H9 (cell line): ENCODE data around the gene FGF12. TPM values are rescaled to one million over a fixed set of nuclear protein-coding genes. Genes with fewer than 3 reads are reported as not detected.

ENCODE experiments used
- DNase-seq: peaks from one replicate; pipeline ENCODE4 v3.0.0-alpha.2; 2017
- H2AFZ ChIP-seq: one replicate; pipeline ENCODE4 v1.6.1; 2013; ENCODE audit warnings: mild to moderate bottlenecking, low read length, control low read depth, moderate library complexity
- H2AK5ac ChIP-seq: 2 replicates; pipeline ENCODE4 v1.6.1; 2013; ENCODE audit warnings: low read length, control low read depth, mixed read lengths; ENCODE audit not compliant: insufficient read length
- H2BK120ac ChIP-seq: one replicate; pipeline ENCODE4 v1.6.1; 2013; ENCODE audit warnings: low read depth, mild to moderate bottlenecking, low read length, control low read depth, inconsistent platforms; ENCODE audit not compliant: poor library complexity, severe bottlenecking
- H2BK12ac ChIP-seq: 2 replicates; pipeline ENCODE4 v1.6.1; 2013; ENCODE audit warnings: low read length, control low read depth, mixed read lengths, low read depth; ENCODE audit not compliant: insufficient read length
- H2BK15ac ChIP-seq: 2 replicates; pipeline ENCODE4 v1.6.1; 2013; ENCODE audit warnings: low read depth, low read length, control low read depth
- H2BK20ac ChIP-seq: one replicate; pipeline ENCODE4 v1.6.1; 2013; ENCODE audit warnings: low read depth, mild to moderate bottlenecking, low read length, control low read depth, inconsistent platforms; ENCODE audit not compliant: poor library complexity, severe bottlenecking
- H2BK5ac ChIP-seq: 2 replicates; pipeline ENCODE4 v1.6.1; 2013; ENCODE audit warnings: low read length, control low read depth, mixed read lengths; ENCODE audit not compliant: insufficient read length
- H3K14ac ChIP-seq: 2 replicates; pipeline ENCODE4 v1.6.1; 2013; ENCODE audit warnings: low read length, control low read depth; ENCODE audit not compliant: insufficient read depth
- H3K18ac ChIP-seq: 2 replicates; pipeline ENCODE4 v1.6.1; 2013; ENCODE audit warnings: low read depth, mild to moderate bottlenecking, mixed read lengths, low read length, control low read depth; ENCODE audit not compliant: insufficient read length
- H3K23ac ChIP-seq: 2 replicates; pipeline ENCODE4 v1.6.1; 2013; ENCODE audit warnings: low read length, control low read depth, mixed read lengths, low read depth; ENCODE audit not compliant: insufficient read length
- H3K23me2 ChIP-seq: 2 replicates; pipeline ENCODE4 v1.6.1; 2013; ENCODE audit warnings: low read depth, mild to moderate bottlenecking, mixed read lengths, low read length, control low read depth; ENCODE audit not compliant: insufficient read length, poor library complexity, severe bottlenecking
- H3K27ac ChIP-seq: 2 replicates; pipeline ENCODE4 v1.5.1; 2013; ENCODE audit warnings: low read length, control low read depth, mixed read lengths, low read depth; ENCODE audit not compliant: insufficient read length
- H3K27me3 ChIP-seq: 2 replicates; pipeline ENCODE4 v1.6.1; 2013; ENCODE audit warnings: low read length, control low read depth, inconsistent platforms; ENCODE audit not compliant: insufficient read depth
- H3K4ac ChIP-seq: 2 replicates; pipeline ENCODE4 v1.6.1; 2013; ENCODE audit warnings: low read depth, mild to moderate bottlenecking, control low read depth, inconsistent platforms, low read length, moderate library complexity
- H3K4me1 ChIP-seq: 2 replicates; pipeline ENCODE4 v1.6.1; 2013; ENCODE audit warnings: low read length, control low read depth, inconsistent platforms; ENCODE audit not compliant: insufficient read depth
- H3K4me2 ChIP-seq: 2 replicates; pipeline ENCODE4 v1.6.1; 2013; ENCODE audit warnings: low read length, control low read depth, mixed read lengths; ENCODE audit not compliant: insufficient read length, insufficient read depth
- H3K56ac ChIP-seq: 2 replicates; pipeline ENCODE4 v1.6.1; 2013; ENCODE audit warnings: low read depth, mild to moderate bottlenecking, mixed read lengths, low read length, control low read depth; ENCODE audit not compliant: insufficient read length
- H3K79me1 ChIP-seq: 2 replicates; pipeline ENCODE4 v1.6.1; 2013; ENCODE audit warnings: low read depth, mild to moderate bottlenecking, moderate library complexity, low read length, control low read depth, inconsistent platforms; ENCODE audit not compliant: insufficient read depth, poor library complexity, severe bottlenecking
- H3K79me2 ChIP-seq: 2 replicates; pipeline ENCODE4 v1.6.1; 2013; ENCODE audit warnings: low read length, control low read depth, inconsistent platforms; ENCODE audit not compliant: insufficient read depth
- H3K9ac ChIP-seq: 2 replicates; pipeline ENCODE4 v1.6.1; 2013; ENCODE audit warnings: low read length, control low read depth, mixed read lengths; ENCODE audit not compliant: insufficient read length; ENCODE audit errors: extremely low read depth
- H3K9me3 ChIP-seq: one replicate; pipeline ENCODE4 v1.6.1; 2013; ENCODE audit warnings: low read depth, low read length, inconsistent platforms; ENCODE audit not compliant: control insufficient read depth
- H3T11ph ChIP-seq: one replicate; pipeline ENCODE4 v1.6.1; 2013; ENCODE audit warnings: mild to moderate bottlenecking, low read length, control low read depth, inconsistent platforms
- H4K20me1 ChIP-seq: one replicate; pipeline ENCODE4 v1.6.1; 2013; ENCODE audit not compliant: control insufficient read depth, insufficient read length, insufficient read depth
- H4K5ac ChIP-seq: 2 replicates; pipeline ENCODE4 v1.6.1; 2013; ENCODE audit warnings: low read depth, mild to moderate bottlenecking, mixed read lengths, low read length, control low read depth; ENCODE audit not compliant: insufficient read length
- H4K8ac ChIP-seq: replicated peaks from 2 replicates; pipeline ENCODE4 v1.6.1; 2013; ENCODE audit warnings: low read length, control low read depth, mixed read lengths, low read depth; ENCODE audit not compliant: insufficient read length
- H4K91ac ChIP-seq: 2 replicates; pipeline ENCODE4 v1.6.1; 2013; ENCODE audit warnings: low read depth, mild to moderate bottlenecking, moderate library complexity, mixed read lengths, low read length, control low read depth; ENCODE audit not compliant: insufficient read length
- H3K27ac Mint-ChIP-seq, 3 experiments: 2 replicates in 2 of 3; 3 replicates in 1 of 3; pipeline ENCODE4 v1.8.0; 2020 to 2021; ENCODE audit warnings: mixed read lengths in 3 of 3, mild to moderate bottlenecking in 1 of 3, moderate library complexity in 1 of 3
- H3K27me3 Mint-ChIP-seq: 2 replicates; pipeline ENCODE4 v1.8.0; 2021; ENCODE audit warnings: low read depth, mild to moderate bottlenecking, moderate library complexity, mixed read lengths
- H3K36me3 Mint-ChIP-seq, 3 experiments: 2 replicates in 2 of 3; 3 replicates in 1 of 3; pipeline ENCODE4 v1.8.0; 2020 to 2021; ENCODE audit warnings: low read depth in 3 of 3, mixed read lengths in 3 of 3; ENCODE audit not compliant: insufficient read depth in 1 of 3
- H3K4me1 Mint-ChIP-seq, 2 experiments: 2 replicates each; pipeline ENCODE4 v1.8.0; 2020; ENCODE audit warnings: mixed read lengths in 2 of 2
- H3K4me3 Mint-ChIP-seq, 2 experiments: 2 replicates in 1 of 2; 3 replicates in 1 of 2; pipeline ENCODE4 v1.8.0; 2020 to 2021; ENCODE audit warnings: mild to moderate bottlenecking in 2 of 2, mixed read lengths in 2 of 2, moderate library complexity in 1 of 2
- H3K9me3 Mint-ChIP-seq, 2 experiments: 2 replicates in 1 of 2; 3 replicates in 1 of 2; pipeline ENCODE4 v1.8.0; 2020; ENCODE audit warnings: mild to moderate bottlenecking in 2 of 2, mixed read lengths in 2 of 2, moderate library complexity in 1 of 2
- CTCF ChIP-seq: fragments of 200-600 bp; sonication (generic); conservative IDR thresholded peaks from 3 replicates; pipeline ENCODE4 v1.8.0; 2021; ENCODE audit warnings: antibody characterized with exemption, mild to moderate bottlenecking
- WGBS: extraction: QIAGEN DNeasy Blood & Tissue Kit; methylation state at CpG from one replicate; pipeline ENCODE4 v1.1.7; 2013; ENCODE audit warnings: missing lambda C conversion rate, low lambda C conversion rate, mixed read lengths; ENCODE audit not compliant: insufficient read length; ENCODE audit errors: extremely low coverage; 5-methylcytosine and 5-hydroxymethylcytosine counted together
- total RNA-seq: library from RNA; stranded (reverse); gene quantifications from 2 replicates; pipeline ENCODE4 v1.2.1, GENCODE V29; 2021

Gene FGF12
- total RNA-seq, 1 experiment from 2014 or later = 5.6 TPM

DNA sequence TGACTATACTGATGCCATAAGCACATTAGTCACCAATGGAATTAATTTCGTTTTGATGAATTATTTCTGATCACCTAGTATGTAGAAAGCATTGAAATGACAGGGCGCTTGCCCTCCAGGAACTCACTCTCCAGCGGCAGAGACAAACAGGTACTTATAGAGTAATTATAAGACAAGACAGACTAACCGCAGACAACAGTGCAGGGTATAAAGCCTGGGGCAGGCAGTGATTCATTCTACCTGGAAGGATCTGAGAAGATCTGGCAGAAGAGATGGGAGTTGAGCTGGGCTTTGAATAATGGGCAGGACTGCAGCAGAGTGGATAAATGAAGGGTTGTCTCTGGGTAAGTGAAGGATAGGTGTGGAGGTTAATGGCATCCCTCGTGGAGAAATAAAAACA lies 331.8 kb downstream of the FGF12 start:
- Histone ChIP-seq H3K56ac (no peak overlapping the region), H3K79me2 (no peaks in the 10 kb centered on the region), H2BK15ac (no peak overlapping the region), H3K14ac (no peak overlapping the region), H3K79me1 (no peaks in the 10 kb centered on the region), H4K5ac (no peak overlapping the region), H3T11ph (no peak overlapping the region), H2BK20ac (no peak overlapping the region), H3K4me1 (no peaks in the 10 kb centered on the region), H2AFZ (no peak overlapping the region), H3K27ac (no peak overlapping the region), H3K18ac (no peak overlapping the region), H2AK5ac (no peak overlapping the region), H3K4me2 (no peak overlapping the region), H2BK12ac (no peak overlapping the region), H3K23ac (no peak overlapping the region), H3K9me3 (no peaks in the 10 kb centered on the region), H3K4ac (no peak overlapping the region), H2BK5ac (no peak overlapping the region), H3K9ac (no peak overlapping the region), H2BK120ac (no peak overlapping the region), H3K23me2 (no peaks in the 10 kb centered on the region), H3K27me3 (no peaks in the 10 kb centered on the region), H4K8ac (no peak overlapping the region), H4K91ac (no peak overlapping the region), H4K20me1 (no peaks in the 10 kb centered on the region)
- no peak overlapping the region for H3K4me3 Mint-ChIP-seq
- H3K27me3 Mint-ChIP-seq = no peaks in the 10 kb centered on the region
- WGBS = no CpG with 5 or more reads among the region's 5 CpGs
- TF ChIP-seq CTCF = no peak
- peaks cover 18 to 22% of the 10 kb centered on the region in 2 experiments for H3K4me1 Mint-ChIP-seq
- no peak for DNase-seq
- no peaks in the 10 kb centered on the region for H3K9me3 Mint-ChIP-seq
- H3K27ac Mint-ChIP-seq = no peak overlapping the region
- no peaks in the 10 kb centered on the region for H3K36me3 Mint-ChIP-seq
